Skeletal muscle cell (primary cell): ENCODE results near the gene PTPRU.
"Not testable (repeated sequence)": the region's sequence is repeated elsewhere in the genome, so short reads cannot be mapped to it uniquely, and the experiment has no call there.

Experiments
- DNase-seq: peaks from one replicate; pipeline ENCODE4 v3.0.0-alpha.2; 2010; ENCODE audit warnings: low read depth
- H3K4me3 ChIP-seq: 2 replicates; pipeline ENCODE4 v1.5.1; 2011; ENCODE audit warnings: low read depth, mild to moderate bottlenecking, control low read depth, low read length, moderate library complexity

Gene PTPRU

GRCh38 chr1:29309075-29309474 lies 72.8 kb downstream of the PTPRU start:
- DNase-seq, result no peak
- H3K4me3 ChIP-seq, result no peak overlapping the region

DNA sequence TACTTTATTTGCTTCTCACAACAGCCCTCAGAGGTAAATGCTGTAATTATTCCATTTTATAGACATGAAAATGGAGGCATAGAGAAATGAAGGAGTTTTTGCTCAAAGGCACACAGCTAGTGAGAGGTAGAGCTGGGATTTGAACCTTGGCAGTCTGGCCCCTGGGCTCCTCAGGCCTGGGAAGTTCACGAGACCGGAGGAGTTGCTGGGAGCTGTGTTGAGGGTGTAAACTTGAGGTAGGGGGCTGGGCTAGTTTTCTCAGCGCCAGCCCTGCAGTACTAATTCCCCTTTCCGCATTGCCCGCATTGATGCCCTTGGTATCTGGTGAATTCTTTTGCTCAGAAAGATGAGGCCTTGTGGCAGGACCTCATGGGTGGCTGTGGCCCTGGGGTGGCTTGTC lies 73.3 kb downstream of the PTPRU start:
- DNase-seq, result no peak

DNA sequence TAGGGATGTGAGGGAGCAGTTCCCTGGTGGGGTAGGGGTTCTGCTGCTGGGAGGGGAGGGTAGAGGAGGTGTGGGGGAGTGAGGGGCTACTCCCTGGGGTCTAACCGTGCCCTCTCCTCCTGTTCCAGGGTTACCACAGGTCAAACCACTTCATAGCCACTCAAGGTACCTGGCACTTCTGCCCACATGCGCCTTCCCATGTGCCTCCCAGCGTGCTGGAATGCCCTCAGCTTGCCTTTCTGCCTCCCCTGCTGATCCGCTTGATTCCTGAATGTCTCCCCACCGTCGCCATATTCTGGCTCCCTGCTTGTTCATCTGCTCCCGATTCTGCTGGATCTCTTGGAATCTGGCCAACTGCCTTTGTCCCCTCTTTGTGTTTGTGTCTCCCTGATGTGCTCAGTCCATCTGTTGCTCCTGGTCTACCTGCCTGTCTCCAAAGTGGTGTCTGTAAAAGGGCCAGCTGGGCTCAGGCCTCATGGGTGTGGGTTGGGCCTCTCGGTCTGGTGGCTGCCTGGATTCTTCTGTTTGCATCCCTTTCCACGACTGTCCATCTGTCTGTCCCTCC lies 74.4 kb downstream of the PTPRU start:
- DNase-seq, result no peak
- no peak overlapping the region for H3K4me3 ChIP-seq

More for the DNA sequence above, 73.3 kb downstream of the PTPRU start:
- no peak overlapping the region for H3K4me3 ChIP-seq

- DNase-seq, result no peak
- H3K4me3 ChIP-seq, result no peak overlapping the region
Measured at GRCh38 chr1:29311352-29312030, 75.2 kb downstream of the PTPRU start.

DNA sequence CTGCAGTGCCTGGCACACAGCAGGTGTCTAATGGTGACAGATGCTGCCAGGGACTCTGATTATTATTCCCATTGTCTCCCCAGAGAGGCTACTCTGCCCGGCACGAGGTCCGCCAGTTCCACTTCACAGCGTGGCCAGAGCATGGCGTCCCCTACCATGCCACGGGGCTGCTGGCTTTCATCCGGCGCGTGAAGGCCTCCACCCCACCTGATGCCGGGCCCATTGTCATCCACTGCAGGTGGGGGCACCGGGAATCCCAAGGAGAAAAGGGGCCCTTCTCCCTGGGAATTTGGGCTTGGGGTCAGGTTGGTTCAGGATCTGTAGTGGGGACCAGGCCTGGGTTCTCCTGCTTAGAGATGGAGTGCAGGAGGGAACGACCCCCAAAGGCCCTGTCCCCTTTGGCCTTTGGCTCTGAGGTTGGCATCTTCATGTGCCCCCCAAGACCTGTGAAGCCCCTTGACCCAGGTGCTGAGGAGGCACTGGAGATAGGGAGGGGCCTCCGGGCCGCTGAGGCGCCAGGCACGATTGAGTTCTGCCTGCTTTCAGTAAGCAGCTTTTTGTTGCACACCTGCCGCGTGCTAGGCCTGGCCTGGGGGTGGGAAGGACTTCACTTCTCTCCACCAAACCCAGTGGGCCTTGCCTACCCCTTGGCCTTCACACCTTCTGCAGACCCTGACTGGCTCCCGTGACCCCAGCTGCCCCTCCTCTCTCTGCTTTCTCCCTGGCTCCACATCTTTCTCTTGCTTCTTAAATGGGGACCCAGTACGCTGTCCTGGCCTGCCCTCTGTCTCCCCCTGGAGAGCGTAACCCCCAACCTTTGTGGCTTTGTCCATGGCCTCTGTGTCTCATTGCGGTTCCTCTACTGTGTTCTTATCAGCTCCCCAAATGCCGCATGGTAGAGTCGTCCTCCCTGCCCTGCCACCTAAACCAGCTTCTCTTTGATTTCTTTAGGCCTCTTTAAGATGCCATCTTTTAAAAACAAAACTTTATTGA lies 76.4 kb downstream of the PTPRU start:
- H3K4me3 ChIP-seq, result no peak overlapping the region
- no peak for DNase-seq

GRCh38 chr1:29314685-29315084 lies 78.4 kb downstream of the PTPRU start:
- H3K4me3 ChIP-seq, DNase-seq: not testable (repeated sequence)

DNA sequence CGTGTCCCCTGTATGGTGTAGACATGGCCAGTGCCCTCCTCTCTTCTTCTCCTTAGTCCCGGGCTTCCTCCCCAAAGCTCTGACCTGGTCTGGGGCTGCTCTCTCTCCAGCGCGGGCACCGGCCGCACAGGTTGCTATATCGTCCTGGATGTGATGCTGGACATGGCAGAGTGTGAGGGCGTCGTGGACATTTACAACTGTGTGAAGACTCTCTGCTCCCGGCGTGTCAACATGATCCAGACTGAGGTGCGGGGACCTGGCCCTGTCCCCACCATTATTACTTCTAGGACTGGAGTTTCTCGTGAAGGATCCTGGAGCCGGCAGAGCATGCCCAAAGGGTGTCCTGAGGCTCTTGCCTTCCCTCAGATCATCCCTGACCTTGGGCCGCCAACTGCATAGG lies 78.9 kb downstream of the PTPRU start:
- DNase-seq, result no peak
- H3K4me3 ChIP-seq, result no peak overlapping the region

GRCh38 chr1:29315876-29316275 lies 79.6 kb downstream of the PTPRU start:
- no peak for DNase-seq
- H3K4me3 ChIP-seq, result no peak overlapping the region

DNA sequence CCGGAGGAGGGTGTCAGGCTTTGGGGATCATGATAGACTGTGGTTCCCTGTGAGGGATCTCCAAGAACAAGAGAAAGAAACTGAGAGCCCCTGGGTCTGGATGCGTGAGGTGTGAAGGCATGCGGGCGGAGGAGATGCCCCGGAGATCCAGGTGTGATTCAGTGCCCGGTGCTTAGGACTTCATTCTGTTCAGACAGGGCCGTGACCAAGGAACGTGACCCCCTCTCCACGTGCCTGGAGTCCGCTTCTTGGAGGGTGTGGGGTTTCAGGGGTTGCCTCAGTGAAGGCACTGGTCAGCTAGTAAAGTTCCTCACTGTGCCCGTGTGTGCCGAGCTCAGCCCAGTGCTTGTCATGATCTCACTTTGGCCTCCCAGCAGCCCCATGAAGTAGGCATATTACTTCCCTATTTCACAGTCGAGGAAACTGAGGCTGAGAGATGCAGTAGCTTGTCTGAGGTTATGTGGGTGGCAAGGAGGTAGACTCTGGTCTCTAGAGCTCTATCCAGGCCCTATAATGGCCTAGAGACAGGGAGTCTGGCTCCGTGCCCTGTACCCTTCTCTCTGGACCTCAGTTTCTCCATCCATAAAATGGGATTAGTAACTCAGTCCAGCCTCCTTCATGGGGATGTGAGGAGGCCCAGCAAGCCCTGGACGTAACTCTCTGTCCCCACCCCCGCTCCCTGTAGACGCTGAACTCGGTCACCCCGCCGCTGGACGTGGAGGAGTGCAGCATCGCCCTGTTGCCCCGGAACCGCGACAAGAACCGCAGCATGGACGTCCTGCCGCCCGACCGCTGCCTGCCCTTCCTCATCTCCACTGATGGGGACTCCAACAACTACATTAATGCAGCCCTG lies 81.0 kb downstream of the PTPRU start:
- no peak overlapping the region for H3K4me3 ChIP-seq
- DNase-seq, result no peak

DNA sequence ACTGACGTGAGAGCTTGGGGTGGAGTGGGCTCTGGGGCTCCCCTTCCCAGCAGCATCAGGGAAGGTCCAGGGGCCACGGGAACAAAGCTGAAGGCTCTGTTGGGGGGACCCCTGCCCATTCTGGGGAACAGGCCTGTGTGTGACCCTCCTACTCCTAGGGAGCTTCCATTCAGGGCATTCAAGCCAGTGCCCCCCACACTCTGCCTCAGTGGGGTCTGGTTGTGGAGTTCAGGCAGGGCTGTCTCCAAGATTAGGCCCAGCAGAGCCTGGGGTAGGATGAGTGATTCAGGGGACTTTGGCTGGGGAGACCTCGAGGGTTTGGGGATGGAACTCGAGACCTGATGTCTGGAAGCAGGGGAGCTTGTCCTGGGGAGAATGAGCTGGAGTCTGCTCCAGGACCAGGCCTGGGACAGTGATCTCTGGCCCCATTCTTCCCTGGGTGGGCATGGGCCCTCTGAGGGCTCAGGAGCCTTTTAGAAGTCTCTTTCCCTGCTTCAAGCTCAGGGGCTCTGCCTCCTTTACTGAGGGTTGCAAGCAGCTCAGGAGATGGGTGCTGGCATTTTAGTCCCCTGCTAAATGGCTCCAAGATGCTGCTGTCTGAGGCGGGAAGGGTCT lies 81.7 kb downstream of the PTPRU start:
- H3K4me3 ChIP-seq, result no peak overlapping the region
- DNase-seq, result no peak

GRCh38 chr1:29318724-29319123 lies 82.4 kb downstream of the PTPRU start:
- DNase-seq, result no peak

GRCh38 chr1:29319300-29320110 lies 83.2 kb downstream of the PTPRU start:
- DNase-seq, result no peak
- H3K4me3 ChIP-seq, result no peak overlapping the region

More at GRCh38 chr1:29318724-29319123, 82.4 kb downstream of the PTPRU start:
- H3K4me3 ChIP-seq, result no peak overlapping the region

DNA sequence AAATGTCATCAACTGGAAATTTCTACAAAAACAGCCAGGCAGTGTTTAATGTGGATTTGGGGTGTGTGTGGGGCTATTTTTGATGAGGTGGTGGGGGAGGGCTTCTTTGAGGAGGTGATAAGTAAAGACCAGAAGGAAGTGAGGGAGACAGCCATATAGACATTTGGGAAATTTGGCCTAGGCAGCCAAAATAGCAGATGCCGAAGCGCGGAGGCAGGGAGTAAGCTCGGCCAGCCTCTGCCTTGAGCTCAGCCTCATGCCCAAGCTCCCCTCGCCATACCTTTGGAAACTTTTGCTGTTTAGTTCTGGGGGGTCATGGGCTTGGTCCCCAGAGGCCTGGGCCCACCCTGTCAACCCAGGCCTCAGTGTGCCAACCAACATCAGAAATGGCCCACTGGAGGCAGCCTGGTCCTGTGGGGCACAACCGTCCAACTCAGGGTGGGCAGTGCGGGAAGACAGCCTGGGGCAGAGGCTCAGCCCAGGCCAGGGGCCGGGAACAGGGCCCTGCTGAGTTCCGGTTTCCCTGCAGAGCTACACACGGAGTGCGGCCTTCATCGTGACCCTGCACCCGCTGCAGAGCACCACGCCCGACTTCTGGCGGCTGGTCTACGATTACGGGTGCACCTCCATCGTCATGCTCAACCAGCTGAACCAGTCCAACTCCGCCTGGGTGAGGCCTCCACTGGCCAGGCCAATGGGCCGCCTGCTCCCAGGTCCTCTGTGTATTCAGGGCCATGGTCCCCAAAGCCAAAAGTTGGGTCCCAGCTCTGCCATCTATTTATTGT lies 84.0 kb downstream of the PTPRU start:
- no peak overlapping the region for H3K4me3 ChIP-seq
- no peak for DNase-seq

GRCh38 chr1:29321176-29321575 lies 84.9 kb downstream of the PTPRU start:
- no peak for DNase-seq
- H3K4me3 ChIP-seq, result no peak overlapping the region

DNA sequence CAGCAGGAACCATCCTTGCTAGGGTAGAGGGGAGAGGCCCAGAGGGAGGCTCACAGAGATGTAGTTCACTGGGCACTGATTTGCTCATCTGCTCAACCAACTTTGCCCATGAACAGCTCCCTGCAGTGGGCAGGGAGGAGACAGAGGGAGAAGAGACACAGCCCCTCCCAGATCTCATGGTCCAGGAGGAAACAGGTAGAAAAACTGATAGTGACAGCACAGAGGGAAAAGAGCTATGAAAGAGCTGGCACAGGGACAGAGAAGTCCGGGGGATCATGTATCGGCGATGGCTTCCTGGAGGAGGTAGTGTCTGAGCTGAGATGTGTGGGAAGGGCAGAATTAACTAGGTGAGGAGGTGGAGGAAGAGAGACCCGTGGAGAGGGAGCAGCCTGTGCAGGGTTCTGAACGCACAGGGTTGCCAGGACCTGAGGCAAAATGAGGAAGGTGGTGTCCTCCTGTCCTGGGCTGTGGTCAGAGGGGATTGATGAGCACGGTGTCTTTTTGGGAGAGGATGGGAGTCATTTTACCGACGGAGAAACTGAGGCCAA lies 85.9 kb downstream of the PTPRU start:
- no peak for DNase-seq
- H3K4me3 ChIP-seq, result no peak overlapping the region

- no peak overlapping the region for H3K4me3 ChIP-seq
- no peak for DNase-seq
Measured at GRCh38 chr1:29322861-29323585, 86.7 kb downstream of the PTPRU start.

DNA sequence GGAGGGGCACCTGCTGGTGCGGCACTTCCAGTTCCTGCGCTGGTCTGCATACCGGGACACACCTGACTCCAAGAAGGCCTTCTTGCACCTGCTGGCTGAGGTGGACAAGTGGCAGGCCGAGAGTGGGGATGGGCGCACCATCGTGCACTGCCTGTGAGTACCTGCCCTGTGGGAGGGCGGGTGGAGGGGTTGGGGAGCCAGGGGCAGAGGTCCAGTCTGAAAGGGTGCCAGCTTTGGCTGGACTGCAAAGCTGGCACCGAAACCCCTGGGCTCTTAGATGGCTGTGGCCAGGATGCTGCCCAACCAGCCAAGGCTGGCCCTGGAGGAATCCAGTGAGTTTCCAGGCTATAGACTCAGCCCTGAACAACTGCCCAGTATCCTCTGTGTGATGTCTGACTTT lies 87.3 kb downstream of the PTPRU start:
- no peak overlapping the region for H3K4me3 ChIP-seq

More for the DNA sequence above, 87.3 kb downstream of the PTPRU start:
- DNase-seq, result no peak
